GM19328 (cell line): ENCODE measurements around the gene GTF2F2.

Experiments used
- ATAC-seq: cut with Tn5 transposase; IDR thresholded peaks from one replicate; pipeline ENCODE4 v1.9.1; 2021; ENCODE audit warnings: mild to moderate bottlenecking, moderate library complexity; ENCODE audit not compliant: unreplicated experiment

GTF2F2 gene, protein sequence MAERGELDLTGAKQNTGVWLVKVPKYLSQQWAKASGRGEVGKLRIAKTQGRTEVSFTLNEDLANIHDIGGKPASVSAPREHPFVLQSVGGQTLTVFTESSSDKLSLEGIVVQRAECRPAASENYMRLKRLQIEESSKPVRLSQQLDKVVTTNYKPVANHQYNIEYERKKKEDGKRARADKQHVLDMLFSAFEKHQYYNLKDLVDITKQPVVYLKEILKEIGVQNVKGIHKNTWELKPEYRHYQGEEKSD

DNA sequence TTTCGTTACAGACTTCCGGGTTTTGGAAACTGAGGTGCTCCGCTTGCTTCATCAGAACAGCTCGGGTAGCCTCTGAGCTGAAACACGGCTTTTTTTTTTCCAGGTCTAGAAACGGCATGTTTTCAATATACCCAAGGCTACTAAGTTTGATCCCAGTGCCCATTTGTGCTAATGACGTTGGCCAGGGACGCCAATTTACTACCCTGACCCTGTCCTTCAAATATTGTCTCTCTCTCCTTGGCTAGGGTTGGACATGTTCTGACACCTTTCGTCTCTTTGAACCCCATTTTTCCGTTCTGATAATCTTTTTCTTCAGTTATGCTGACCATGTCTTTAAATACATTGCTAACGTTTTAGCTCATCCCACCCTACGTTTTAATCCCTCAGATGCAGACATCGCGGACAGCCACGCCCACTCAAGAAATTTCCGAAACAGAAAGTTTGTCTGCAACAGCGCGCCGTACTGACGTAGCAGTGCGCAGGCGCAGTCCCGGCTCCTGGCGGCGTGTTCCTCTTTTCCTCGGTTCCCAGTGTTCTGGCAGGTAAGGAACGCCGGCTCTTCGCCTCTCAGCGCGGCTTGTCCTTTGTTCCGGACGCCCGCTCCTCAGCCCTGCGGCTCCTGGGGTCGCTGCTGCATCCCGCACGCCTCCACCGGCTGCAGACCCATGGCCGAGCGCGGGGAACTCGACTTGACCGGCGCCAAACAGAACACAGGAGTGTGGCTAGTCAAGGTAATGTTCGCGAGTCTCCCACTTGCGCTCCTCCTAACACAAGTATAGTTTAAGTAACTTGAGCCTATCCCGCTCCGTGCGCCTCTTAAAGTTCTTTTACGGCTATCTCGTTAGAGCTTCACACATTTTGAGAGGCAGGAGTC lies at the start of gene GTF2F2:
Gene GTF2F2 (plus strand): TSS at position 520 of the 874 bp plus-strand sequence. CDS start 146 bp downstream, at position 666.
- ATAC-seq = peak; percentile 68

DNA sequence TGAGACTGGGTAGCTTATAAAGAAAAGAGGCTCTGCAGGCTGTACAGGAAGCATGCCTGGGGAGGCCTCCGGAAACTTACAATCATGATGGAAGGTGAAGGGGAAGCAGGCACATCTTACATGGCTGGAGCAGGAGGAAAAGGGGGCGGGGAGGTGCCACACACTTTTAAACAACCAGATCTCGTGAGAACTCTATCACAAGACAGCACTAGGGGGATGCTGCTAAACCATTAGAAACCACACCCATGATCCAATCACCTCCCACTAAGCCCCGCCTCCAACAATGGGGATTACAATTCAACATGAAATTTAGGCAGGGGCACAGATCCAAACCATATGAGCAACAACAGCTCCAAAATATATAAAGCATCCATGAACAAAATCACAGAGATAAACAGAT lies 46.5 kb upstream of the GTF2F2 start:
- ATAC-seq = no peak

DNA sequence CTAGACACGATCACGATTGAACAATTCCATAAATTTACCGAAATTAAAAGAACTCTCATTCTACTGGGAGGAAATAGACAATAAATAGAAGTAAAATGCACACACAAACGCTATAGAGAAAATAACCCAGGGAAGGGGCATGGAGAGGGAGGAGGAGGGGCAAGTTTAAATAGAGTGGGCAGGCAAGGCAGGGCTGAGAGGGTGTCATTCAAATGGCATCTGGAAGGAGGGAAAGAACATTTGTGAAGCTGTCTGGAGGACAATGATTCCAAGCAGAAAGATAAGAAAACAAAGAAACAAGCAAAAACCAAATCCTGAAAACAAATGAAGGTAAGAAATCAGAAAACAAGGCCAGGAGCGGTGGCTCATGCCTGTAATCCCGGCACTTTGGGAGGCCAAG lies 45.6 kb upstream of the GTF2F2 start:
- ATAC-seq = no peak

DNA sequence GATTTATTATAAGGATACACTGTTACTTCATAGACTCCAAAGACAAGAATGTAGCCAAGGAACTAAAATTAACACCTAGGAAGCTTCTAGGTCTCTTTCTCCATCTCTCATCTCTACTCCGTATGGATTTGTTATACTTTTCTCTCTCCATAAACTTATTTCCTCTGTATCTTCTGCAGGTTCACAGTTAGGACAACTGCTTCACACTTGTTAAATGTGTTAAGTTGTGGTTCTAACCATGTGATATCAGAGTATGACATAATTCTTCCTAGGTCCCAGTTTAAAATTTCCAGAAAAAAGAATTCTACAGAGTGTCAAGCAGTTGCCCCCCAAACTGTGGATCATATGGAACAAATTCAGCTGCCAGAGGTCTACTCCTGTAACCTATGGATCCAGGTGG lies 42.3 kb upstream of the GTF2F2 start:
- no peak for ATAC-seq

DNA sequence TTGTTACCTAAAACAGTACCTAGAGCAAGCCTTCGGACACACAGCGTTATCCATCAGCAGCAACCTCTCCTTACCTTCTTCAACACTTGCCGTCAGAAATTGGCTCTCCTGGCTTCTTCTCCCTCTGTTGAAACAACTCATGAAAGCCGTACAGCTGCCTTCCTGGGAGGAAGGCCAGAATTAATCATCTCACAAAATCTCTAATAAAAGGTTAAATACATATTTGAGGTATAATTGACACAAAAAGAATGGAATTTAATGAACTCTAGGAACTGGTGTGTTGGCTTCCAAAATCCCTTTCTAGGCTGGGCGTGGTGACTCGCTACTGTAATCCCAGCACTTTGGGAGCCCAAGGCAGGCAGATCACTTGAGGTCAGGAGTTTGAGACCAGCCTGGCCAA lies 37.3 kb upstream of the GTF2F2 start:
- no peak for ATAC-seq

DNA sequence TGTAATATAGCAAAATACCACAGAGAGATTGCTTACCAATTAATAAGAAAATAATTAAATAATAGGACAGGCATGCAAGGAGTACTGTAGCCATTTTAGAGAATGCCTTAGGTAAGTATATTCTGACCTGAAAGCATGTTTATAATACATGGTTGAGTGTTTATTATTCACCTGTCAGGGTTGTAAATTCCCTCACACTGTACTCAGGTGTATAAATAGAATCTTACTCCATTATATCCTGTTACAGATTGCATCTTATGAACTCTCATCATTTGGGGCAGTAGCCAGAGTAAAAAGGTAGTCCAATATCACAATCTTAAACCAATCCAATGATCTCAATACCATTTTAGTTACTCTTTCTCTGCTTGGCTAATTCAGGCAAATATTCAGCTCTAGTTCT lies 35.8 kb upstream of the GTF2F2 start:
- no peak for ATAC-seq

DNA sequence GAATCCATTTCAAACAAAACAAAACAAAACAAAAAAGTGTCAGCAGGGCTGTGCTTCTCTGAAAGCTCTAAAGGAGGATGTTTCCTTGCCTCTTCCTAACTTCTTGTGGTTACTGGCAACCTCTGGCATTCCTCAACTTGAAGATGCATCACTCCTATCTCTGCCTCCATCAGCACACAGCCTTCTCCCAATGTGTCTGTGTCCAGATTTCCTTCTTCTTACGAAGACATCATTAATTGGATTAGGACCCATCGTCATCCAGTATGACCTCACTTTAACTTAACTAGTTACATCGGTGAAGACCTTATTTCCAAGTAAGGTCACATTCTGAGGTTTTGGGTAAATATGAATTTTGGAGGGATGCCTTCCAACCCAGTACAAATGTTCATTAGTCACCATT lies 33.8 kb upstream of the GTF2F2 start:
- ATAC-seq = no peak

DNA sequence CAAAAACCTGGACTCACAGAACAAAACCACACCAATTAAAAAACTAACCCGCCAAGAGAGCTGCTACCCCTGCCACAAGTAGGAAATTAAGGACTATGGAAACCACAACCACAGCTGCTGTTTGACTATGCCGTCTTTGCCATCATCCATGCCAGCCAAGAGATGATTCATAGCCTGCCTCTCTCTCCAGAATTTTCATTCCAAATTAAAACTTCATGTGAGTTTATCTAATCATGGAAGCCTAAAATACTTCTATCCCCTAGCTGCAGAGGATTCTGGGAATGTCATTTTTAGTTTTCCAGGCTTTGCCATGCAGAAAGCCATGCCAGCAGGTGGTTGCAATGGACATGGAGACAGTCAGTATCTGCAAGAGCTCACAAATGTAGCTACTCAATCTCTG lies 27.6 kb upstream of the GTF2F2 start:
- ATAC-seq = no peak

DNA sequence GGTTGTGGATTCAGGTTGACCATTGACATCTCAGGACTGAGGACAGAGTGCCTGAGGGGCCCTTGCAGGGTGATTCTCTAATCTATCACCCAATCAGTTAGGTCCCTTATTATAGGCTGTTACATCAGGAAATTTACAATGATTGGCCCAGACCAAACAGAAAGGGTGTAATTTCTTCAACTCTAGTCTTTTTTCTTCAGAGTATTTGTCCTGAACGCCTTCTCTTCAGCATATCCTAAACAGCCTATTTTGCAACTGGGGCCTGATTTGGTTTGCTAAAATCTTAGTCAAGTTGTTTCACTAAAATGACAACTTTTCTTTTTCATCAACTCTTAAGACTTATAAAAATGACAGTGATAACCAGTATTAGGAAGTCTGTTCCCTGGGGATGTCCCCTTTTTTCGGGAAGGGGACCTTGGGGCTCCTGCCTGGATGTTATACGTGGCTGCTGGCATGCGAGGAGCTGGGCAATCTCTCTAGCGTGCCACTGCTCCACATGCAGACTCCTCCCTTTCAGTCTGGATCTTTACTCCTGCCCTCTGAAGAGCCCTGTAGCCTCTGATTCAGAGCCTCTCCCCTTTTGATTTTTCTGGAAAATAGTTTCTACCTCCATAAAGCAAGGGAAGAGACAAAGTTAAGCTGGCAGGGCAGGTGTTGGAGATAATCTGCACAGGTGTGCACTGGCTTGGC lies 19.6 kb upstream of the GTF2F2 start:
- ATAC-seq = no peak

DNA sequence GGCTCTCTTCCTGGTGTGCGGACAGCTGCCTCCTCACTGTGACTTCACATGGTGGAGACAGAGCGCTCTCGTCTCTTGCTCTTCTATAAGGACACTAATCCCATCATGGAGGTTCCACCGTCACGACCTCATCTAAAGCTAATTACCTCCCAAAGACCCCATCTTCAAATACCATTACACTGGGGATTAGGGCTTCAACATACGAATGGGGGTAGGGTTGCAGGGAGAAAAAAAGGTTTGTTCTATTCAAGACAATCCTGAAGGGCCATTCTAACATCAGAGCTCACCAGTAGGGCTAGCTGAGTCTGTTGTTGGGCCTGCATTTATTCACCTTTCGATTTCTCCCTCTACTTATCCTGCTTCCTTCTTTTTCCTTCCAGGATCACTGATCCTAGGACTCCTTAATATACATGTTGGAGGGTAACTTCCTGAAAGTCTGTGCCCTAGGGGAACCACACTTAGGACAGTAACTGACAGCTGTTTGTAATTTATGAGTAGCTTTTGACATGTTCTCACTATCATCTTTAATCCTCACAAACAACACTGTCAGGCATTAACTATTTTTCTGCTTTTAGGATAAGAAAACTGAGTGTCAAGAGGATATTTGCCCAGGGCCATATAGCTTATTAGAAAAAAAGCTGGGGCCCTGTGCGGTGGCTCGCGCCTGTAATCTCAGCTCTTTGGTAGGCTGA lies 18.8 kb upstream of the GTF2F2 start:
- no peak for ATAC-seq

DNA sequence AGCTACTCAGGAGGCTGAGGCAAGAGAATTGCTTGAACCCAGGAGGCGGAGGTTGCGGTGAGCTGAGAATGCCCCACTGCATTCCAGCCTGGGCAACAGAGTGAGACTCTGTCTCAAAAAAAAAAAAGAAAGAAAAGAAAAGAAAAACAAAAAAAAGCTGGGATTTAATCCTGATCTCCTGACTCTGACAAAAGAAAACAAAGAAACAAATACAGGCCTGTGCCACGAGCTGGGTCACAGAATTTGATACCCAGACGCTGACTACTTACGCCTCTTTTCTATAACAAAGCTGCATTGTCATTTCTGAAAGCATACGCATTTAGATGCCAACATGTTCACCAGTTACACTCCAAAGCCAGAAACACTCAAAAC lies 18.2 kb upstream of the GTF2F2 start:
- ATAC-seq = no peak

DNA sequence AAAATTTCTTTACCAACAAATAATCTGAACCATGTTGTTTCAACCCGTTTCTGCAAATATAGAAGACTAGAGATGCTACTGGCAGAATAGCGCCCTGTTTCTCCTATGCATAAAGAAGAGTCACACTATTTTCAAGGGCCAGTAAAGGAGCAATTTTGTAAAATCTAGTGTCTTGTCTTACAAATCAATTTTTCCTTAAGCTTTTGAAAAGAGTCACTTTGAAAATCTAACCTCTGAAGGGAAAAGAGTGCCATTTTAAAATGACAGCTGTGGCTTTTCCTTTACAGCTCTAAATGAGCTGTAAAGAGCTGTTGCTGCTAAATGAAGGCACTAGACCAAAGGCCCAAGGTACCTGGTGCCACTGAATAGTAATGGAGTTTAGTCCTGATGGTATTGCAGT lies 16.9 kb upstream of the GTF2F2 start:
- ATAC-seq = no peak

DNA sequence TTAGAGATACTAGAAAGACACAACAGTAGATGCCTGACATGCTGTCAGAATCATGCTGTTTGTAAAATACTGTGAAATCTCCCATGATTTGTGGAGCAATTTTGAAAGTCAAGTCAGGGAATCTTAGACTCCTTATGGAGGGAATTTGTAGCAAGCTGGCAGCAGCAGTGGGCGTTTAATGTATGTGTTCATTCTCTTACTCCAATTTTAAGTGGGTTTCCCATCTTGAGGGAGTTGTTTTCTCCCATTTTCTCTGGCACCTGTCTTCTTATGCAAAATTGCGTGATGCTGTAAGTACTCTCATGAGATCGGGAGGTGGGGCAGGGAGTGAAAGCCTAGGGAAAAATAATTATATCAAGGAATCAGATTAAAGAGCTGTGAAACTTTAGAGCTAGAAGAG lies 16.0 kb upstream of the GTF2F2 start:
- no peak for ATAC-seq

DNA sequence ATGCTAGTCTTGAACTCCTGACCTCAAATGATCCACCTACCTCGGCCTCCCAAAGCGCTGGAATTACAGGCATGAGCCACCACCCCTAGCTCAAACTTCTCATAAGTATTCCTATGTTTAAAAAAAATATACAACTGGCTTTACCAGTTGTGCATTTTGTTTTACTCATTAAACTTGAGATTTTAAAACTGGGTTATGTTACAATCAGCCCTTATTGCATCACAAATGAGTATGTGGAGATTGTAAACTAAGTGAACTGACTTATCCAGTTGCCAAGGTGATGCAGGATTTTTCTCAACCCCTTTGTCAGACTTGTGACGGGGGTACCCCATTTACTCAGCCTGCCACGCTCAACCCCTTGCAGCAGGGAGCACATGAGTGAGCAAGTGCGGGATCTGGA lies 14.4 kb upstream of the GTF2F2 start:
- no peak for ATAC-seq

DNA sequence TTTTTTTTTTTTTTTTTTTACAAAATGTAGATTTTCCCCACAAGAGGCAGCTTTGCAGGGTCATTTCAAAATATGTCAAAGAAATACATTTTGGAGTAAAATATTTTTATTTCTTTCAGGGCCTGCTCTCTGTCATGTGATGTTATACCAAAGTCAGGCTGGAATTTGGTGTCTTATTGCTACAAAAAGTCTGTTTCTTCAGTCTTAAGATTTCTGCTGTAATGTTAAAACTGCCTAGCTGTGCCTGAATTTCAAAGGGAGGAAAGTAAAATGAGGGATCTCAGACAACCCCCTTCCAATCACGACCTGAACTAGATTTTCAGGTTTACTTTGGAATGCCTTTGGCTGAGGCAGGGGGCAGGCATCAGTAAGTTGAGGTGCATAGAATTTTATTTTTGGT lies 12.8 kb upstream of the GTF2F2 start:
- no peak for ATAC-seq

DNA sequence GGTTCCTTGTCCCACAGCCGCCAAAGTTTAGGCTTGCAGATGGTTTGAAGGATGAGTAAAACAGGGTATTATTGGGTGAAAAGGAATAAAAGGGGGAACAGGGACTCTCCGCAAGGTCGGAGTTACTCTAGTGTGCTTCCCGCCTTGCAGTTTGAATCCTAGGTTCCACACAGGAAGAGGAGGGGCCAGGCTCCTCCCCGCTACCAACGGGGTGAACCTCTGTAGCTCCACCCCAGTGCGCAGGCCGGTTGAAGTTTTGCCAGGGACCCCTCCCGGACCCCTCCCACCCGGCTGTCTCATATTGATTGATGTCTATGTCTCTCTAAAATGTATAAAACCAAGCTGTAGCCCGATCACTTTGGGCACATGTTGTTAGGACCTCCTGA lies 11.6 kb upstream of the GTF2F2 start:
- no peak for ATAC-seq

DNA sequence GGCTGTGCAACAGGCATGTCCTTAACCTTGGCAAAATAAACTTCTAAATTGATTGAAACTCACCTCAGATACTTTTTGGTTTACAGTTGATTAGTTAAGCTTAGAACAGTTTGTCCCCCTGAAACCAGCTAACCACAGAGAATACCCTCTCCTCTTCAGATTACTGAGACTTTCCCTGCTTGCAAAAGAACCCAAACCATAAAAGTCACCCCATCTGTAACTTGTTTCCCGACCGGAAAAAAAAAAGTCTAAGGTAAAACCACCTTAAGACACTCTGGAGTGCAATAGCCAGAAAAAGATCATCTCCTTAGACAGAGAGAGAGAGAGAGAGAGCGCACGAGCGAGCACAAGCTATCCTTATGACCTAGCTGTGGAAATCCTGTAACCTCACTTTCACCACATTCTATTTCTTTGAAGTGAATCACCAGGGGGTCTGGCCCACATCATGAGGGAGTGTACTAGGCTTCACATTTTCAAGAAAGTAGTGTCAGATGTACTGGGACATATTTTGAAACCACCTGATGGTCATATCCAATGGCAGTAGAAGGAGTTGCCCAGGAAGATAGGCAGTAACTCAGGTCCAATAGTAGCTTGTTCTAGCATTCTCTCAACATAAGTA lies 11.1 kb upstream of the GTF2F2 start:
- no peak for ATAC-seq

DNA sequence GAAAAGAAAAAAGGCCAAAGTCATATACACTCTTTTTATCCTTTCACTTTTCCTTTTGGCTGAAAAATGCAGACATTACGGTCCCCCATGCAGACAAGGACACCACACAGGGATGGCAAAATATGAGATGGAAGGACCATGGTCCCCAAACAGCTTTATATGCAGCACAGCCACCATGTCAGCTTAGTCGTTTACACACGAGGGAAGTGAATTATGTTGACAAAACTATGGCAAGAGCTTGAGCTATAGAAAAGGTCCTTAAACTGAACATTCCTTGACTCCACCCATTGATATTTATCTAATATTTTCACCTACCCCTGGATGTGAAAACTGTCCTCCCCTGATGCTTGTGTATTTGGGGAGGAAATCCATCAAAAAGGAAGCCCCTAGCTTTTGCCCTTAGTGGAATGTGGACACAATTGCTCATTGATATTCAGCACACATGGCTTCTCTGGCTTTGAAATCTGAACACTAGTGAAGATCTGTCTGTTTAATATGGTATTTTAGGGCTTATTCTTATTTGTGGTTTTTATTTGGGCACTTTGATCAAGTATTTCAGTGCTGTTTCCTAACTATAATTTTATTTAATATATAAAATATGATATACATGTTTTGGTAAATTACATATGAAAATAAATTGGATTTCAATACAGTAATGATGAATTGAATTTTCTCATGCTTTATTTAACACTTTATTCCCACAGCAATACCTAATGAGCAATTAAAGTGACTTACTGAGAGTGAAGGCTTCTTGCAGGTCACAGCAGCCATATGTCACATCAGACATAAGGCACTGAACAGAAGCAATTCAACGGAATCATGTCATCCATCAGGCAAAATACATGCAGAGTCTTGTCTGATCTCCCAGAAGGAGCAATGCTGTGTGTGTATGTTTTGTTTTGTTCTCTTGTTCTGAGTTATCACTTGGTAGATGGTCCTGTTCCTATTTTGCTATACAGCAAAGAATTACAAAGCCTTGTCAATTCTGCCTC lies 6.8 kb upstream of the GTF2F2 start:
- ATAC-seq = no peak

DNA sequence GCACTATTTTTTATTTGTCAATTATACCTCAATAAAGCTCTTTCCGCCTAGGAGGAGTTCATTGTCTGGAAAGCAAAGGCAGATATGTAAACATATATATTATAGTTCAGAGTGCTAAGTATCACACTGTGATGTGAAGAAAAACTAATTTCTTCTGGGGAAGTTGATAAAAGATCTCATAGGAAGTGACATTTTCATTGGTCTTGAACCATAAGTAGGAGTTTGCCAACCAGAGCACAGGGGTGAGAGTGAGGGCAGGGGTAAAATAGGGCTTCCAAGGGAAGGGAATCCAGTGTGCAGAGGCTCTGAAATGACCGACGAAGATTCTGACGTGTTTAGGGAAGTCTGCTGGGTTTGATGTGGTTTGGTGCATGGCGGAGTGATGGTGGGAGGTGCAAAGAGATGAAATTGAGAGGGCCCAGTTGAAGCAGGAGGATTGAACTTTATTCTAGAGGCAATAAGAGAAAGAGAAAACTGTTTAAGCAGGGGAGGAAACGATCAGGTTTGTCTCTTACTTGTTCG lies 780 bp upstream of the GTF2F2 start:
- peak; percentile 28 for ATAC-seq
